HFF-Myc (cell line): ENCODE data around the gene HIVEP3.

Experiments
- DNase-seq: peaks from one replicate; pipeline ENCODE4 v3.0.0-alpha.2; 2011; ENCODE audit warnings: low read depth; ENCODE audit errors: extremely low read depth
- H3K4me3 ChIP-seq: replicated peaks from 2 replicates; pipeline ENCODE4 v1.5.1; 2011; ENCODE audit warnings: low read depth, mild to moderate bottlenecking, control low read depth, low read length
- CTCF ChIP-seq: IDR thresholded peaks from 2 replicates; pipeline ENCODE4 v1.5.1; 2012; ENCODE audit warnings: mild to moderate bottlenecking, low read depth, low read length, control low read depth; ENCODE audit errors: missing control alignments

The HIVEP3 gene

GRCh38 chr1:41720861-41721410 lies 197.8 kb downstream of the HIVEP3 start:
- DNase-seq, result no peak
- no peak for TF ChIP-seq CTCF
- H3K4me3 ChIP-seq, result no peak overlapping the region

- no peak overlapping the region for H3K4me3 ChIP-seq
- DNase-seq, result no peak
- no peak for TF ChIP-seq CTCF
Measured at GRCh38 chr1:41719590-41719989, 199.1 kb downstream of the HIVEP3 start.

GRCh38 chr1:41719128-41719527 lies 199.6 kb downstream of the HIVEP3 start:
- no peak for DNase-seq
- H3K4me3 ChIP-seq, result no peak overlapping the region
- no peak for TF ChIP-seq CTCF

GRCh38 chr1:41718497-41718896 lies 200.2 kb downstream of the HIVEP3 start:
- no peak overlapping the region for H3K4me3 ChIP-seq
- TF ChIP-seq CTCF, result no peak
- no peak for DNase-seq

- no peak for TF ChIP-seq CTCF
- no peak for DNase-seq
- no peak overlapping the region for H3K4me3 ChIP-seq
Measured at GRCh38 chr1:41716188-41717130, 202.3 kb downstream of the HIVEP3 start.

- no peak for DNase-seq
- no peak overlapping the region for H3K4me3 ChIP-seq
- no peak for TF ChIP-seq CTCF
Measured at GRCh38 chr1:41715441-41716095, 203.2 kb downstream of the HIVEP3 start.
